ENCODE measurements around the gene ANO2. TPM values are rescaled to one million over a fixed set of nuclear protein-coding genes. Genes with fewer than 3 reads are reported as not detected.

ANO2 gene
- total RNA-seq, 4 donors from 2014 or later: 2.0 to 9.8 (median 4.9) TPM

GRCh38 chr12:5912011-5912410 lies 33.0 kb downstream of the ANO2 start:
- H3K27me3 ChIP-seq: no peaks in the 10 kb centered on the region
- DNase-seq: no peak
- ATAC-seq: no peak
- in situ Hi-C loops (cut with MboI; ENCODE audit: low sequenced_read_pairs in 4 of 4): no loop called here
- no peak overlapping the region for H3K4me3 ChIP-seq
- H3K36me3 ChIP-seq: no peaks in the 10 kb centered on the region
- no peaks in the 10 kb centered on the region for H3K4me1 ChIP-seq
- no peak overlapping the region for H3K27ac ChIP-seq
- no peak for TF ChIP-seq POLR2A (IDR thresholded peaks at IDR 0.05)
- TF ChIP-seq CTCF (IDR thresholded peaks at IDR 0.05 in 4 of 5, conservative IDR thresholded peaks at IDR 0.05 in 1 of 5): no peak
- H3K9me3 ChIP-seq: no peaks in the 10 kb centered on the region
- intact Hi-C loops (cut with DNase I; ENCODE audit: low total_unique reads): no loop called here

DNA sequence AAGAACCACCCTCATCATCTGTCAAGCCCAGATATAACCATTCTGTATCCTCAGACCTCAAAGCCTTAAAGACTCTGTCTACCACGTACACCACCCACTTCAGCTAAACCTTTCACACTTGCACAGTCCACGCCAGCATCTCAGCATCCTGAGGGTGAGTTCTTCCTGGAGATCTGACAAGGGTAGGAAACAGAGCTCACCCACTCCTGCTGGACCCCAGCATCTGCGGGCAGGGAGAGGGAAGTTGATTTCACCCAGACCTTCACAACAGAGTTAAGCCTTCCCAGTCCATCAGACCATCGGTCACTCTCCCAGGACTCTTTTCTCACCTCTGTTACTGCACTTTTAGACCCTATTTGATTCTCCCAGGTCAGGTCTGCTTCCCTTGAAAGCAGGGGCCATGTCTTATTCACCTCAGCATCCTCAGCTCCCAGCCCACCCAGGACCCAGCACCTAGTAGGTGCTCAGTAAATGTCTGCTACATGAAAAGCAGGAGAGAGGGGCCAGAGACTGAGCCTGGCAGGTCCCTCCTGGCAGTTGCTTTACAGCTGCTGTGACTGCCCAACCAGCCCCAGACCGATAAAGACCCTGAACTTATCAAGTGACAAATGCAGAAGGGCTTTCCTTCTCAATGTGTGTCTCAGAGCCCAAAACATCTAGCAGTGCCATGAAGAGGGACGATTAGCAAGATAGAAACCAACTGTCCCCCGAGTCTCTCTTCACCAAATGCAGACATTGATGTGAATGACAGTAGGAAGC lies 34.1 kb downstream of the ANO2 start:
- intact Hi-C loops (cut with DNase I; ENCODE audit: low total_unique reads) (no loop called here), in situ Hi-C loops (cut with MboI; ENCODE audit: low sequenced_read_pairs in 4 of 4) (no loop called here)
- Histone ChIP-seq H3K9me3 (no peaks in the 10 kb centered on the region), H3K27ac (no peak overlapping the region), H3K4me1 (no peaks in the 10 kb centered on the region), H3K36me3 (no peaks in the 10 kb centered on the region), H3K27me3 (no peaks in the 10 kb centered on the region), H3K4me3 (no peak overlapping the region)
- DNase-seq (no peak), ATAC-seq (no peak)
- TF ChIP-seq CTCF (IDR thresholded peaks at IDR 0.05 in 4 of 5, conservative IDR thresholded peaks at IDR 0.05 in 1 of 5): no peak
- TF ChIP-seq POLR2A (IDR thresholded peaks at IDR 0.05): no peak

GRCh38 chr12:5909560-5909959 lies 35.5 kb downstream of the ANO2 start:
- no peak for TF ChIP-seq POLR2A (IDR thresholded peaks at IDR 0.05)
- TF ChIP-seq CTCF (IDR thresholded peaks at IDR 0.05 in 4 of 5, conservative IDR thresholded peaks at IDR 0.05 in 1 of 5): no peak
- no peaks in the 10 kb centered on the region for H3K4me1 ChIP-seq
- intact Hi-C loops (cut with DNase I; ENCODE audit: low total_unique reads): no loop called here
- no peaks in the 10 kb centered on the region for H3K9me3 ChIP-seq
- no peak overlapping the region for H3K27ac ChIP-seq
- H3K36me3 ChIP-seq: no peaks in the 10 kb centered on the region
- no peaks in the 10 kb centered on the region for H3K27me3 ChIP-seq
- DNase-seq (no peak), ATAC-seq (no peak)
- no peak overlapping the region for H3K4me3 ChIP-seq
- in situ Hi-C loops (cut with MboI; ENCODE audit: low sequenced_read_pairs in 4 of 4): no loop called here

- in situ Hi-C loops (cut with MboI; ENCODE audit: low sequenced_read_pairs in 4 of 4) (no loop called here), intact Hi-C loops (cut with DNase I; ENCODE audit: low total_unique reads) (no loop called here)
- TF ChIP-seq CTCF (IDR thresholded peaks at IDR 0.05 in 4 of 5, conservative IDR thresholded peaks at IDR 0.05 in 1 of 5): no peak
- no peak for TF ChIP-seq POLR2A (IDR thresholded peaks at IDR 0.05)
- H3K4me3 ChIP-seq: no peak overlapping the region
- H3K9me3 ChIP-seq: no peaks in the 10 kb centered on the region
- no peaks in the 10 kb centered on the region for H3K27me3 ChIP-seq
- DNase-seq (no peak), ATAC-seq (no peak)
- H3K27ac ChIP-seq: no peak overlapping the region
- no peaks in the 10 kb centered on the region for H3K4me1 ChIP-seq
- no peaks in the 10 kb centered on the region for H3K36me3 ChIP-seq
Observed at GRCh38 chr12:5908251-5908650, 36.8 kb downstream of the ANO2 start.

DNA sequence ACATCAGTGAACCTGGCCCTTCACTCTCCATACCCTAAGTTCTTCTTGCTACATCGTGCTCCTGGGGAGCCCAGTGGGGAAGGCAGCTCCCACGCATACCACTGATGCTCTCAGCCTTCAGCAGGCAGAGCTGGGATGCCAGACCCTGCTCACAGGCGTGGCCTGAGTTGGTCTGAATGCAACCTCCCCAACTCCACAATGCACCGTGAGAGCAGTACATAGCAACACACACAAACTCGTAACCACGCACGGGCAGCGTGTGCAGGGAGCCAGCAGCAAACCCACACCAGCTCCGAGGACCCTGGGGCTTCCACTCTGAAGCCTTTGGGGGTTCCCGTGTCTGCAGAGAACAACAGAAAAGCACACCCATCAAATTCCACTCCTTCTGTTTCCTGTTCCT lies 37.3 kb downstream of the ANO2 start:
- H3K36me3 ChIP-seq: no peaks in the 10 kb centered on the region
- no peak overlapping the region for H3K27ac ChIP-seq
- intact Hi-C loops (cut with DNase I; ENCODE audit: low total_unique reads) (no loop called here), in situ Hi-C loops (cut with MboI; ENCODE audit: low sequenced_read_pairs in 4 of 4) (no loop called here)
- TF ChIP-seq CTCF (IDR thresholded peaks at IDR 0.05 in 4 of 5, conservative IDR thresholded peaks at IDR 0.05 in 1 of 5) (no peak), POLR2A (IDR thresholded peaks at IDR 0.05) (no peak)
- no peak for ATAC-seq
- H3K4me1 ChIP-seq: no peaks in the 10 kb centered on the region
- H3K9me3 ChIP-seq: no peaks in the 10 kb centered on the region
- H3K4me3 ChIP-seq: no peak overlapping the region
- DNase-seq: no peak
- H3K27me3 ChIP-seq: no peaks in the 10 kb centered on the region
